NCI-H524 treated with DMSO at 0.1 percent for 48 hours (cell line): ENCODE data around the gene ZNF69.
A peak's percentile ranks its signal among the peaks of the same experiment; 100 is the strongest.
"Not testable (repeated sequence)": the region's sequence is repeated elsewhere in the genome, so short reads cannot be mapped to it uniquely, and the experiment has no call there.

Experiments
- DNase-seq: peaks from one replicate; lab custom pipeline; 2025; lab: John Stamatoyannopoulos, UW

Gene ZNF69

DNA sequence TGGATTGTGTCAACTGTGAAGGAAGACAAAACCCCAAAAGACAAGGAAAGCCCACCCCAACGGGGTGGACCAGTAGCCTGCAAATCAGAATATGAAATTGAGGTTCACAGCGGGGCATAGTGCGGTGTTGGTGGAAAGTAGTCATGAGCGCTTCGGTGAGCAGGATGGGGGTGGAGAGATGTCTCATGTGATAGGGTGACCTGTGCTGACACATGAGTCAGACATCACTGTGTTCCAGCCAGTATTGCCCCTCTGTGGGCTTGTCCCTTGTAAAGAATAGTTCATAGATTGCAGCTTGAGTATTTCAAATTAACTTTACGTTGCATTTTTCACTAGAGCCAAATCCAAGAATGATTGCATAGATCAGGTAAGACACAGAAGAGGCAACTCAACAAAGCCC, 7.3 kb downstream of the ZNF69 start:
- DNase-seq = no peak

- DNase-seq = no peak
Observed at GRCh38 chr19:11902228-11902627, 14.6 kb downstream of the ZNF69 start.

DNA sequence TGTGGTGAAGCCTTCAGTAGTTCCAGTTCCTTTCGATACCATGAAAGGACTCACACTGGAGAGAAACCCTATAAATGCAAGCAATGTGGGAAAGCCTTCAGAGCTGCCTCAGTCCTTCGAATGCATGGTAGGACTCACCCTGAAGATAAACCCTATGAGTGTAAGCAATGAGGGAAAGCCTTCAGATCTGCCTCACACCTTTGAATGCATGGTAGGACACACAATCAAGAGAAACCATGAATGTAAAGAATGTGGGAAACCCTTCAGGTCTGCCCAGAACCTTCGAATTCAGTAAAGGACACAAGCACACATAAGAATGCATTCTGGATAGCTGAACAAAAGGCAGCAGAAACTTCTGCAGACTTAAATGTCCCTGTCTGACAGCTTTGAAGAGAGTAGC, 18.3 kb downstream of the ZNF69 start:
- no peak for DNase-seq

GRCh38 chr19:11911937-11912336, 24.4 kb downstream of the ZNF69 start:
- DNase-seq = not testable (repeated sequence)

DNA sequence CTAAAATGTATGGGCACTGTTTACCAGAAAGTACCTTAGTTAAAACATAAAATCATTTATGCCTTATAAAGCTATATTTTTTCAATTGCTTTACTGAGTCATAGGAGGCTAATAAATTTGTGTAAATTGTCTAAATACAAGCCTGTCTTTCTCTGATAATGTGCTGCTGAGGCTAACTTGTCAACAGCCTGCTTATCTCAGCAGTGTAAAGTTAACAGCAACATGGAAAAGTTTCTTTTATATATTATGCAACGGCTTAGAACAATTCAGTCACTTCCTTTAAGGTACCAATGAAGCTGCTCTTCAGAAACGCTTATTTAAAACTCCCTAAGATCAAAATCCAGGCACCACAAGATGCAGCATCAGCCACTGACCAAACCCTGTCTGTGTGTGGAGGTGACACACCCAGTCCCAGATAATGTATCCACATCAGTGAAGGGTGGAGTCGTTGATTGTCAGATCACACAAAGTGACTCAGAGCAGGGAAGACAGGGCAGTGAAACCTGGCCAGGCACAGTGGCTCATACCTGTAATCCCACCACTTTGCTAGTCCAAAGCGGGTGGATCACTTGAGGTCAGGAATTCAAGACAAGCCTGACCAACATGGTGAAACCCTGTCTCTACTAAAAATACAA, 27.0 kb downstream of the ZNF69 start:
- not testable (repeated sequence) for DNase-seq

DNA sequence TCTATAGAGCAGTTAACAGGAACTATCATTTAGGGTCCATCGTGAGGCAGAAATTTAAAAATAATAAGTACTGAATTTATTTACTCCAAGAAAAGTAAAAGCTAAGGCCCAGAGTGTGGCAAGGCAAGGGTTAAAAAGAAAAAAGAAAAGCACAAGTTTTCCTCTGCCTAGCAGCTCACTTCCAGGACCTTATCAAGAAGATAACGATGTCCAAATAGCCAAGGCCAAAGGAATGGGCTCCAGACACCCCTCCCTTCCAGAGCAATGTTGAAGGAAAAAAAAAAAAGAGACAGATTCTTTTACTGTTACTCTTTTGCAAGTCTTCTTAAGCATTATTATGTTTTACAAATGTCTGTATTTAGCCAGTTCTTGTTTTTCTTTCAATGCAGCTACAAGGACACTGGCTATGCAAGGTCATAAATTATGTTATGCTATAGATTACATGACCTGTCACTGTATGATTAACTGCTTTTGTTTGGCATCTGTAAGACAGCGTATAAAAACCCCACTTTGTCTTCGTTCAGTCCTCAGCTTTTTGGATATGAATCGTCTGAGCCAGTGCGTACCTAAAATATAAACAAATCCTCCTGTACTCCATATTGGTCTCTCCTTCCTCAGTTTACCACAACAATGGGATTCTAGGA, 34.4 kb downstream of the ZNF69 start:
- DNase-seq = no peak

DNA sequence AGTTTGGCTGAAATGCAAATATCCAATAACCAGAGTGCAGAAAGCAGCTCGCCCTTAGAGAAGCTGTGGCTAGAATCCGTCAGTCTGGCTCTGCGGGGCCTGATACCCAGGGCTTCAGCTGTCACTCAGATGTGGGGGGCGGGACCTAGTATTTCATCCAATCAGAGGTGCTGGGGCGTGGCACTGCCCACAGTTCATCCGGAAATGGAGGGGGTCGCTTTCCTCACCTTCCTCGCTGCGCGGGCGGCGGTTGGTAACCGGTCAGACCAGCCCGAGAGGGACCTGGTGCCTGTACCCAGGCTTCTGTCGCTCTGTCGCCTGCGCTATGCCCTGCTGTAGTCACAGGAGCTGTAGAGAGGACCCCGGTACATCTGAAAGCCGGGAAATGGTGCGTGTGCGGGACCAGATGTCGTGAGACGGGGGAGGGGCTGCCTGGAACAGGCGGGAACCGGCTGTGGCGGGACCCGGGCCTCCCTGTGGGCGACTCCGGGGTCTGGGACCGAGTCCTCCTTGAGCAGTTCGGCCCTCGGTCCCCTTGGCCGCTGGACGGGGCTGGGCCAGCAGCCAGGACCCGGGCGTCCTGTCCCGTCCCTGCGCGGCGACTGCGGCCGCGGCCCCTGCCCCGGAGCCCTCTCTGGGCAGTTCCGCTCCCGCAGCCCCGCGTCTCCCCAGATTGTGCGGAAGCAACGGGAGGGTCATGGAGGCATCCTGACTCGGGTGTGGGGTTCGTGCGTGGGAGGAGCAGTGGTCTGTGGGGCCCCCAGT, 37.5 kb downstream of the ZNF69 start, which contains the start of gene ZNF700:
TSS of gene ZNF700 (plus strand) at position 222 of the 765 bp plus-strand sequence. CDS start at position 326, 104 bp downstream.
- DNase-seq = peak; percentile 69

DNA sequence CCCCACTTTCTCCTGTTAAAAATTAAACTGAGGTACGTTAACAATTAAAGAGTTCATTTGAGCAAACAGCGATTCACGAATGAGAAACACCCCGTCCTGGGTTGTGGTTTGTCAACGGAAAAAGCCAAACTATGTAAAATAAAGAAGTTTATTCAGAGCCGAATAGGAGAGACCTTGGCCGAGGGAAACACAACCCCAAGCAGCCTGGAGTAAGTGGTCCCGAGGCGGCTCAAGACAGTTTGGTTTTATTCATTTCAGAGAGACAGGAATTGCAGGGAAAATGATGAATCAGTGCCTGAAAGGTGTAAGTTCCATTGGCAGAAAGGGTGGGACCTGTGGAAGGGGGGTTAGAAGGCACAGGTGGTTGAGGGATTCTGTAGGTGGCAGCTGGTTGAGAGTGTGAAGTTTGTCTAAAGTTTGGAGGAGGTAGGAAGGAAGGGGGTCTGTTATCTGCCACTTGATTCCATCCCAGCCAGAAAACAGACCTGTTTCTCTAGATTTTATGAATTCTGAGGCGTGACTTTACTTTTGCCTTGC, 38.1 kb downstream of the ZNF69 start:
- DNase-seq = not testable (repeated sequence)

DNA sequence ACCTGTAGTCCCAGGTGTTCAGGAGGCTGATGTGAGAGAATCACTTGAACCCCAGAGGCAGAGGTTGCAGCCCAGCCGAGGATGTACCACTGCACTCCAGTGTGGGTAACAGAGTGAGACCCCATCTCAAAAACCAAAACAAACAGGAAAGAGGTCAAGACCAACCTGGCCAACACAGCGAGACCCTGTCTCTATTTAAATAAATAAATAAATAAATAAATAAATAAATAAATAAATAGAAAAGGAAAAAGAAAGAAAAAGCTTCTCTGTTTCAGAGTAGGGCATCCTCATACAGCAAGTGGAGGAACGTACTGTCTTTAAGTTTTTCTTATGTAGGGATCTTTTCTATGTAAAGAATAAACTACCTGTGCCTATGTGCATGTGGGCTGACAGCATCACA, 39.6 kb downstream of the ZNF69 start:
- DNase-seq = no peak

GRCh38 chr19:11931051-11931450, 43.5 kb downstream of the ZNF69 start:
- no peak for DNase-seq

DNA sequence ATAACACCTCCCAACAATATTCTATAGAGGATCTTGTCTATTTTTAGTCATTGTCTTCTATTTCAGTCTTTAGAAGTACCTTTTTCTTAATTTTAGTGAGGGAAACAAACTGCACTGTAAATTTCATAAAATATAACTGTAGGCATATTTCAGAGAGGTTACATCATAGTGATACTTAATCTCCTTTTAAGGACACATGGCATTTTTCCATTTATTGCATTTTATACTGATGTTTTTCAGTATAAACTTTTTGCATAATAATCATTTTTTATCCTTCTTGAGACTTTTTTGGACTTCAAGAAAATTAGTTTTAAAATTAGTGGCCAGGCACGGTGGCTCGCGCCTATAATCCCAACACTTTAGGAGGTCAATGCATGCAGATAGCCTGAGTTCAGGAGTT, 43.9 kb downstream of the ZNF69 start:
- DNase-seq = no peak

GRCh38 chr19:11935829-11936228, 48.2 kb downstream of the ZNF69 start:
- not testable (repeated sequence) for DNase-seq

GRCh38 chr19:11938383-11938782, 50.8 kb downstream of the ZNF69 start:
- DNase-seq = not testable (repeated sequence)

DNA sequence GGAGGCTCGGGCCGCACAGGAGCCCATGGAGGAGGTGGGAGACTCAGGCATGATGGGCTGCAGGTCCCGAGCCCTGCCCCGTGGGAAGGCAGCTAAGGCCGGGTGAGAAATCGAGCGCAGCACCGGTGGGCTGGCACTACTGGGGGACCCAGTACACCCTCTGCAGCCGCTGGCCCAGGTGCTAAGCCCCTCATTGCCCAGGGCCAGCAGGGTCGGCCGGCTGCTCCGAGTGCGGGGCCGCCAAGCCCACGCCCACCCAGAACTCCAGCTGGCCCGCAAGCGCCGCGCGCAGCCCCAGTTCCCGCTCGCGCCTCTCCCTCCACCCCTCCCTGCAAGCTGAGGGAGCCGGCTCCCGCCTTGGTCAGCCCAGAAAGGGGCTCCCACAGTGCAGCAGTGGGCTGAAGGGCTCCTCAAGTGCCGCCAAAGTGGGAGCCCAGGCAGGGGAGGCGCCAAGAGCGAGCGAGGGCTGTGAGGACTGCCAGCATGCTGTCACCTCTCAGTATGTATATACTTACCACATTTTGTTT, 53.8 kb downstream of the ZNF69 start:
- DNase-seq = not testable (repeated sequence)

- DNase-seq = no peak
Observed at GRCh38 chr19:11942008-11942842, 54.6 kb downstream of the ZNF69 start.

GRCh38 chr19:11942843-11943108, 55.2 kb downstream of the ZNF69 start:
- no peak for DNase-seq

DNA sequence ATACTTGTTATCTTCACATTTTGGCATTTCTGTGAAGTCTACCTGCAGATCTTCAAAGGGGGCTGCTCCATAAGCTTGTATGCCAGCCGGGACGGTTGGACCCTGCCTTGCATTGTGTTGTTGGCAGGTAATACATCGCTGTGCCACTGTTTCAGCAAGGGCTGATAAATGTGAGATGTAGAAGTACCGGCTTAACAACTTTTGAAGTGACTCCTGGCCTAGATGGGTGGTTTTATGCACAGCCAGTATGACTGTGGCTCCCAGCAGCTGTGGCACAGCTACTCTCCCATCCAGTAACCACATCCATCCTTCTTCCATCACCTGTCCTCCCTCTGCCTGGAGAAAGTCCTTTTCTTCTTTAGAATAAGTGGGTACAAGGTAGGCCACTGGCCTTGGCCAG, 57.1 kb downstream of the ZNF69 start:
- no peak for DNase-seq

DNA sequence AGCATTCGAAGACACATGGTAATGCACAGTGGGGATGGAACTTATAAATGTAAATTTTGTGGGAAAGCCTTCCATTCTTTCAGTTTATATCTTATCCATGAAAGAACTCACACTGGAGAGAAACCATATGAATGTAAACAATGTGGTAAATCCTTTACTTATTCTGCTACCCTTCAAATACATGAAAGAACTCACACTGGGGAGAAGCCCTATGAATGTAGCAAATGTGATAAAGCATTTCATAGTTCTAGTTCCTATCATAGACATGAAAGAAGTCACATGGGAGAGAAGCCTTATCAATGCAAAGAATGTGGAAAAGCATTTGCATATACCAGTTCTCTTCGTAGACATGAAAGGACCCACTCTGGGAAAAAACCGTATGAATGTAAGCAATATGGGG, 61.1 kb downstream of the ZNF69 start:
- no peak for DNase-seq

DNA sequence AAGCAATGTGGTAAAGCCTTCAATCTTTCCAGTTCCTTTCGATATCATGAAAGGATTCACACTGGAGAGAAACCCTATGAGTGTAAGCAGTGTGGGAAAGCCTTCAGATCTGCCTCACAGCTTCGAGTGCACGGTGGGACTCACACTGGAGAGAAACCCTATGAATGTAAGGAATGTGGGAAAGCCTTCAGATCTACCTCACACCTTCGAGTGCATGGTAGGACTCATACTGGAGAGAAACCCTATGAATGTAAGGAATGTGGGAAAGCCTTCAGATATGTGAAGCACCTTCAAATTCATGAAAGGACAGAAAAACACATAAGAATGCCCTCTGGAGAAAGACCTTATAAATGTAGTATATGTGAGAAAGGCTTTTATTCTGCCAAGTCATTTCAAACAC, 61.6 kb downstream of the ZNF69 start:
- no peak for DNase-seq

DNA sequence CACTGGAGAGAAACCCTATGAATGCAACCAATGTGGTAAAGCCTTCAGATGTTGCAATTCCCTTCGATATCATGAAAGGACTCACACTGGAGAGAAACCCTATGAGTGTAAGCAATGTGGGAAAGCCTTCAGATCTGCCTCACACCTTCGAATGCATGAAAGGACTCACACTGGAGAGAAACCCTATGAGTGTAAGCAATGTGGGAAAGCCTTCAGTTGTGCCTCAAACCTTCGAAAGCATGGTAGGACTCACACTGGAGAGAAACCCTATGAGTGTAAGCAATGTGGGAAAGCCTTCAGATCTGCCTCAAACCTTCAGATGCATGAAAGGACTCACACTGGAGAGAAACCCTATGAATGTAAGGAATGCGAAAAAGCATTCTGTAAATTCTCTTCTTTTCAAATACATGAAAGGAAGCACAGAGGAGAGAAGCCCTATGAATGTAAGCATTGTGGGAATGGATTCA, 62.1 kb downstream of the ZNF69 start:
- not testable (repeated sequence) for DNase-seq

GRCh38 chr19:11950312-11950711, 62.7 kb downstream of the ZNF69 start:
- DNase-seq = no peak
